Right atrium auricular region (tissue), 2 donors: ENCODE data around the gene OVCH1. TPM values are rescaled to one million over a fixed set of nuclear protein-coding genes. Genes with fewer than 3 reads are reported as not detected.
"Not testable (repeated sequence)": the region's sequence is repeated elsewhere in the genome, so short reads cannot be mapped to it uniquely, and the experiment has no call there.

Experiments used
- DNase-seq: peaks from one replicate; pipeline ENCODE4 v3.0.0-alpha.2; 2019; ENCODE audit warnings: low spot score
- H3K27ac ChIP-seq, 2 donors: fragments of 200-600 bp; sonication (generic); 1 replicate in 1 of 2; 2 replicates in 1 of 2; pipeline ENCODE4 v1.5.1; 2016 to 2019
- H3K27me3 ChIP-seq, 2 donors: fragments of 200-600 bp; sonication (generic); one replicate each; pipeline versions ENCODE4 v1.5.1 to v1.6.0; 2017 to 2019
- H3K36me3 ChIP-seq: fragments of 200-600 bp; sonication (generic); one replicate; pipeline ENCODE4 v1.5.1; 2016
- H3K4me1 ChIP-seq, 2 donors: fragments of 200-600 bp; sonication (generic); one replicate each; pipeline versions ENCODE4 v1.5.1 to v1.6.0; 2017 to 2019
- H3K4me3 ChIP-seq, 2 donors: fragments of 200-600 bp; sonication (generic); 1 replicate in 1 of 2; 2 replicates in 1 of 2; pipeline ENCODE4 v1.5.1; 2017 to 2019; ENCODE audit warnings: mild to moderate bottlenecking in 1 of 2, moderate library complexity in 1 of 2
- H3K9me3 ChIP-seq, 2 donors: fragments of 200-600 bp; sonication (generic); one replicate each; pipeline ENCODE4 v1.5.1; 2019
- total RNA-seq, 2 donors: library from RNA; depleted of rRNA; stranded (reverse); fragments of >200 nt; gene quantifications; one replicate each; pipeline ENCODE4 v1.1.0, GENCODE V29; 2016
- TF ChIP-seq, protein P1 (sequence below), 2 donors: fragments of 200-600 bp; sonication (generic); IDR thresholded peaks; one replicate each; pipeline ENCODE4 v1.5.1; 2019; ENCODE audit warnings: antibody characterized with exemption in 2 of 2

OVCH1 gene
- total RNA-seq, 2 donors from 2014 or later: 0.19 TPM; not detected in 1

DNA sequence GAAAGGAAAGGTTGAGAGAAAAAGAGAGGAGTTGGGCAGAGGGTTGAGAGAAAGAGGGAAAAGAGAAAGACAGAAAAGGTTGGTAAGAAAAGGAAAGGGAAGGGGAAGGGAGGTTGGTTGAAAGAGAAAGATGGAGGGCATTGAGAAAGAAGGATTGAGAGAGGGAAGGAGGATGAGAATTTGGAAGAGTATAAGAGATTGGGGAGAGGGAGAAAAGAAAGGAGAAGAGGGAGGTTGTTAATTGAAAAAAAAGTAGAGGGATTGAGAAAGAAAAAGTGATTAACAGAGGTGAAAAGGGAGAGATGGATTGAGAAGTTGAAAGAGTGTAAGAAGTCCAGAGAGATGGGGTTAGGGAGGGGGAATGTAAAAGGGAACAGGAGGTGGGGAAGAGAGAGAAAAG, 95.0 kb downstream of the OVCH1 start:
- H3K4me1 ChIP-seq: no peaks in the 10 kb centered on the region
- DNase-seq: no peak
- no peaks in the 10 kb centered on the region for H3K9me3 ChIP-seq
- H3K36me3 ChIP-seq: no peaks in the 10 kb centered on the region
- H3K4me3 ChIP-seq: no peak overlapping the region
- H3K27ac ChIP-seq: no peak overlapping the region
- TF ChIP-seq, protein P1, sequence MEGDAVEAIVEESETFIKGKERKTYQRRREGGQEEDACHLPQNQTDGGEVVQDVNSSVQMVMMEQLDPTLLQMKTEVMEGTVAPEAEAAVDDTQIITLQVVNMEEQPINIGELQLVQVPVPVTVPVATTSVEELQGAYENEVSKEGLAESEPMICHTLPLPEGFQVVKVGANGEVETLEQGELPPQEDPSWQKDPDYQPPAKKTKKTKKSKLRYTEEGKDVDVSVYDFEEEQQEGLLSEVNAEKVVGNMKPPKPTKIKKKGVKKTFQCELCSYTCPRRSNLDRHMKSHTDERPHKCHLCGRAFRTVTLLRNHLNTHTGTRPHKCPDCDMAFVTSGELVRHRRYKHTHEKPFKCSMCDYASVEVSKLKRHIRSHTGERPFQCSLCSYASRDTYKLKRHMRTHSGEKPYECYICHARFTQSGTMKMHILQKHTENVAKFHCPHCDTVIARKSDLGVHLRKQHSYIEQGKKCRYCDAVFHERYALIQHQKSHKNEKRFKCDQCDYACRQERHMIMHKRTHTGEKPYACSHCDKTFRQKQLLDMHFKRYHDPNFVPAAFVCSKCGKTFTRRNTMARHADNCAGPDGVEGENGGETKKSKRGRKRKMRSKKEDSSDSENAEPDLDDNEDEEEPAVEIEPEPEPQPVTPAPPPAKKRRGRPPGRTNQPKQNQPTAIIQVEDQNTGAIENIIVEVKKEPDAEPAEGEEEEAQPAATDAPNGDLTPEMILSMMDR (IDR thresholded peaks at IDR 0.05): no peak
- H3K27me3 ChIP-seq: no peaks in the 10 kb centered on the region

DNA sequence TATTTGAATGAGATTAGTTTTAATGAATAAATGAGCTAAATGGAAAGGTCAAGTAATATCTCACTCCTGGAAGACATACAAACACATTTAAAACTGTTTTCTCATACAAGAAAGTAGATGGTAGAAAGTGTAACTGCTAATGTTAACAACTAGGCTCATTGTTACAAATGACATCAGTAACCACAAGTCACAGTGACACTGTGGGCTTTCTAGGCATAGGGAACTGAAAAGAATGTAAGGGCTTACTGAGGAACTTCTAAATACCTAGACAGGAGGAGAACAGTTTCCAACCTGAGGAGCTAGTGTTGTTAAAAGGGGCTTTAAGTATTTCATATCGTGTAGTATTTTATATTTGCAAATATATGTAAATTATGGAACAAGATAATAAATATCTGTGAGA, 99.0 kb downstream of the OVCH1 start:
- TF ChIP-seq, protein P1 (IDR thresholded peaks at IDR 0.05): no peak
- H3K27ac ChIP-seq: no peak overlapping the region
- H3K36me3 ChIP-seq: no peaks in the 10 kb centered on the region

GRCh38 chr12:29396774-29397173, 100.7 kb downstream of the OVCH1 start:
- Histone ChIP-seq H3K36me3 (no peaks in the 10 kb centered on the region), H3K9me3 (no peaks in the 10 kb centered on the region), H3K27ac (no peak overlapping the region), H3K4me3 (no peak overlapping the region), H3K27me3 (no peaks in the 10 kb centered on the region), H3K4me1 (no peaks in the 10 kb centered on the region)
- DNase-seq: no peak
- TF ChIP-seq, protein P1 (IDR thresholded peaks at IDR 0.05): no peak

More for the DNA sequence above, 99.0 kb downstream of the OVCH1 start:
- DNase-seq: no peak
- Histone ChIP-seq H3K4me1 (no peaks in the 10 kb centered on the region), H3K9me3 (no peaks in the 10 kb centered on the region), H3K4me3 (no peak overlapping the region), H3K27me3 (no peaks in the 10 kb centered on the region)

DNA sequence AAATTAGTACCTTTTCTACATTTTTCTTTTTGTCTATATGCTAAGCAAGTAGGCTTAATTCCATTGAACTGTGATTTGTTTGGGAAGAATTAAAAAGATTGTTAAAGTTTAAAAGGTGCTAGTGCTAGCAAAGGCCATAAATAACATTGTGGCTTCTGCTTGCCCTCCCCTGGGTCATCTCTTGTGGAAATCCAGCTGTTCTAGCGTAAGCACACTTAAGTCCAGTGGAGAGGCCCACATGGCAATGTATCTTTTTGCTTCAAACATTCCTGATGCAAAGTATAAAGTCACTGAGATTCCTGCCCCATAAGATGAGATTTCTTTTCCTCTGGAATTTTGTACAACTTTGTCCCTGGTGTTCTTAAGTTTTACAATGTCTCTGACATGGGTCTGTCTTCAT, 102.1 kb downstream of the OVCH1 start:
- TF ChIP-seq, protein P1 (IDR thresholded peaks at IDR 0.05): no peak
- H3K27me3 ChIP-seq: no peaks in the 10 kb centered on the region
- H3K36me3 ChIP-seq: no peaks in the 10 kb centered on the region
- DNase-seq: no peak
- no peaks in the 10 kb centered on the region for H3K4me1 ChIP-seq
- no peak overlapping the region for H3K4me3 ChIP-seq
- H3K9me3 ChIP-seq: no peaks in the 10 kb centered on the region
- H3K27ac ChIP-seq: no peak overlapping the region

GRCh38 chr12:29390419-29390818, 107.1 kb downstream of the OVCH1 start:
- not testable (repeated sequence) for H3K27ac ChIP-seq, H3K4me3 ChIP-seq

DNA sequence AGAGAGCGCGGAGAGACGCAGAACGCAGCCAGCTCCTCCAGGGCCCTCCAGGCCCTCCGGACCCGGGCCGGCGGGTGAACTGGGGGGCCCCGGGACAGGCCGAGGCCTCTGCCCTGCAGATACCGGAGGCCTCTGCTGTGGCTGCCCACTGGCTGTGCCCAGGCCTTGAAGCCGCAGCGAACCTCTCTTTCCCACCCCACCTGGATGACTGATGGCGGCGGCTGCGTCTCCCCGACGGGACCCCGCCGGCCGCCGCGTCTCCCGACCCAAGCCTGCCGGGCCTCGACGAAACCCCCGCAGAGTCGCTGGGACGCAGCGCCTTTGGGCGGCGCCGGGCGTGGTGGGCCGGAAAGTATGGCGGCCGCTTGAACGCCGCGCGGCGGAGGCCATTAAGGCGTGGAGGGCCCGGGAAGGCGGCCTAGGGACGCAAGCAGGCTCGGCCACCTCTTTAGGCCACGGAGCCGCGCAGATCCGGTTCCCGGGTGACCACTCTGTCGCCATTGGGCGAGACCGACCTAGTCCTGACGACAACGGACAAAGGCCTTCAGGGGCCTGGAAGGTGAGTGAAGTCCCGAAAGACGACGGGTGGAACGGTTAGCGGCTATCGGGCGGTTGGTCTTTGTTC, 108.1 kb downstream of the OVCH1 start:
- TF ChIP-seq, protein P1 (IDR thresholded peaks at IDR 0.05): no peak
- DNase-seq: no peak
- H3K4me3 ChIP-seq: no peak overlapping the region

More at GRCh38 chr12:29390419-29390818, 107.1 kb downstream of the OVCH1 start:
- not testable (repeated sequence) for H3K9me3 ChIP-seq, H3K27me3 ChIP-seq, H3K4me1 ChIP-seq, DNase-seq, H3K36me3 ChIP-seq

DNA sequence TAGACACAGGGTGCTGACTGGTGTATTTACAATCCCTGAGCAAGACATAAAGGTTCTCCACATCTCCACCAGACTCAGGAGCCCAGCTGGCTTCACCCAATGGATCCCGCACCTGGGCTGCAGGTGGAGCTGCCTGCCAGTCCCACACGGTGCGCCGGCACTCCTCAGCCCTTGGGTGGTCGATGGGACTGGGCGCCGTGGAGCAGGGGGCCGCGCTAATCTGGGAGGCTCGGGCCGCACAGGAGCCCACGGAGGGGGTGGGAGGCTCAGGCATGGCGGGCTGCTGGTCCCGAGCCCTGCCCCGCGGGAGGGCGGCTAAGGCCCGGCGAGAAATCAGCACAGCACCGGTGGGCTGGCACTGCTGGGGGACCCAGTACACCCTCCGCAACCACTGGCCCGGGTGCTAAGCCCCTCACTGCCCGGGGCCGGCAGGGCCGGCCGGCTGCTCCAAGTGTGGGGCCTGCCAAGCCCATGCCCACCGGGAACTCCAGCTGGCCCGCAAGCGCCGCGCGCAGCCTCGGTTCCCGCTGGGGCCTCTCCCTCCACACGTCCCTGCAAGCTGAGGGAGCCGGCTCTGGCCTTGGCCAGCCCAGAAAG, 111.3 kb downstream of the OVCH1 start:
- DNase-seq: not testable (repeated sequence)

More for the DNA sequence above, 108.1 kb downstream of the OVCH1 start:
- no peak overlapping the region for H3K27ac ChIP-seq
- no peaks in the 10 kb centered on the region for H3K27me3 ChIP-seq
- H3K4me1 ChIP-seq: no peaks in the 10 kb centered on the region
- no peaks in the 10 kb centered on the region for H3K9me3 ChIP-seq
- no peaks in the 10 kb centered on the region for H3K36me3 ChIP-seq

DNA sequence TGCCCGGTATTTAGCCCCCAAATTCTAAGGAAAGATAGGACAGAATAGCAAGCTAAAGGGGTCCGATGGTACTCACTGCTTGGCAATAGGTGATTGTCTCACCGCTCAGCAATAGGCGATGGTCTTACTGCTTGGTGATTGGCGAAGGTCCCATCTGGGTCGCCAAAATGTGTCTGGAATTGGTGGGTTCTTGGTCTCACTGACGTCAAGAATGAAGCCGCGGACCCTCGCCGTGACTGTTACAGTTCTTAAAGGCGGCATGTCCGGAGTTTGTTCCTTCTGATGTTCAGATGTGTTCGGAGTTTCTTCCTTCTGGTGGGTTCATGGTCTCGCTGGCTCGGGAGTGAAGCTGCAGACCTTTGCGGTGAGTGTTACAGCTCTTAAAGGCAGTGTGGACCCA, 112.3 kb downstream of the OVCH1 start:
- not testable (repeated sequence) for H3K27me3 ChIP-seq, H3K36me3 ChIP-seq, H3K4me3 ChIP-seq, H3K27ac ChIP-seq, H3K4me1 ChIP-seq, DNase-seq, H3K9me3 ChIP-seq

More for the DNA sequence above, 111.3 kb downstream of the OVCH1 start:
- H3K36me3 ChIP-seq, H3K4me1 ChIP-seq, H3K9me3 ChIP-seq, H3K4me3 ChIP-seq, H3K27ac ChIP-seq, H3K27me3 ChIP-seq: not testable (repeated sequence)
